DND-41 (cell line): ENCODE results near the gene MIP.
"Not testable (repeated sequence)": the region's sequence is repeated elsewhere in the genome, so short reads cannot be mapped to it uniquely, and the experiment has no call there.

Source experiments
- ATAC-seq: fragments of 200-7000 bp; cut with Tn5 transposase; 3 replicates; pipeline ENCODE4 v1.9.1; 2021; ENCODE audit warnings: low read depth; ENCODE audit not compliant: insufficient read depth
- DNase-seq: peaks from one replicate; pipeline ENCODE4 v3.0.0-alpha.2; 2020
- H2AFZ ChIP-seq: 2 replicates; pipeline ENCODE4 v1.6.0; 2012; ENCODE audit warnings: low read depth, low read length
- H3K27ac ChIP-seq: 2 replicates; pipeline ENCODE4 v1.5.1; 2012; ENCODE audit warnings: low read length, inconsistent platforms
- H3K27me3 ChIP-seq: fragments of 200-600 bp; sonication (generic); 2 replicates; pipeline ENCODE4 v1.6.0; 2012; ENCODE audit warnings: low read length, mild to moderate bottlenecking, inconsistent platforms; ENCODE audit not compliant: insufficient read depth, poor library complexity
- H3K36me3 ChIP-seq: 2 replicates; pipeline ENCODE4 v1.5.1; 2012; ENCODE audit warnings: low read length, inconsistent platforms; ENCODE audit not compliant: insufficient read depth
- H3K4me1 ChIP-seq: 2 replicates; pipeline ENCODE4 v1.5.1; 2012; ENCODE audit warnings: mild to moderate bottlenecking, low read length; ENCODE audit not compliant: insufficient read depth
- H3K4me2 ChIP-seq: 2 replicates; pipeline ENCODE4 v1.6.0; 2012; ENCODE audit warnings: mild to moderate bottlenecking, moderate library complexity, low read length, inconsistent platforms; ENCODE audit not compliant: insufficient read depth
- H3K4me3 ChIP-seq, 2 experiments: fragments of 200-600 bp in 1 of 2; shearing (Covaris generic) in 1 of 2; 2 replicates each; pipeline ENCODE4 v1.5.1; 2012 to 2016; ENCODE audit warnings: inconsistent platforms in 2 of 2, low read length in 2 of 2, mild to moderate bottlenecking in 2 of 2, low read depth in 1 of 2, moderate library complexity in 1 of 2
- H3K79me2 ChIP-seq: 2 replicates; pipeline ENCODE4 v1.6.0; 2012; ENCODE audit warnings: low read length, inconsistent platforms; ENCODE audit not compliant: insufficient read depth
- H3K9ac ChIP-seq: 2 replicates; pipeline ENCODE4 v1.6.0; 2012; ENCODE audit warnings: low read depth, mild to moderate bottlenecking, inconsistent platforms, low read length, moderate library complexity
- H3K9me3 ChIP-seq: 2 replicates; pipeline ENCODE4 v1.5.1; 2012; ENCODE audit warnings: low read length, moderate library complexity, mild to moderate bottlenecking, inconsistent platforms; ENCODE audit not compliant: insufficient read depth, severe bottlenecking
- H4K20me1 ChIP-seq: 2 replicates; pipeline ENCODE4 v1.6.0; 2012; ENCODE audit warnings: low read length; ENCODE audit not compliant: insufficient read depth
- CTCF ChIP-seq: IDR thresholded peaks from 2 replicates; pipeline ENCODE4 v1.5.1; 2012; ENCODE audit warnings: borderline replicate concordance, low read length, moderate library complexity, mild to moderate bottlenecking; ENCODE audit not compliant: poor library complexity, severe bottlenecking; ENCODE audit errors: extremely low read depth
- EZH2 ChIP-seq: IDR thresholded peaks from 3 replicates; pipeline ENCODE4 v1.6.1; 2012; ENCODE audit warnings: borderline replicate concordance, low read depth, mild to moderate bottlenecking, moderate library complexity, low read length, inconsistent platforms; ENCODE audit not compliant: severe bottlenecking

The MIP gene

GRCh38 chr12:56448860-56449621, 5.4 kb downstream of the MIP start, which contains the start of gene TIMELESS:
TSS of gene TIMELESS (minus strand) at chr12:56449426. CDS start at chr12:56434170, 15,256 bp downstream.
- no peaks in the 10 kb centered on the region for H3K27me3 ChIP-seq
- H3K9ac ChIP-seq: peak within 1 kb of the TSS; percentile 81
- H3K4me1 ChIP-seq: peaks cover 26% of the 10 kb centered on the region
- peak; percentile 92 for DNase-seq
- peak; percentile 96 for ATAC-seq
- peak within 1 kb of the TSS; percentile 78 for H2AFZ ChIP-seq
- no peaks in the 10 kb centered on the region for H3K9me3 ChIP-seq
- peak within 1 kb of the TSS; percentile 48 to 63 for H3K4me3 ChIP-seq
- peaks cover 44% of the 10 kb centered on the region for H3K79me2 ChIP-seq
- H3K27ac ChIP-seq: peak within 1 kb of the TSS; percentile 87
- H3K4me2 ChIP-seq: peak within 1 kb of the TSS; percentile 66
- H4K20me1 ChIP-seq: no peaks in the 10 kb centered on the region
- peaks cover 14% of the 10 kb centered on the region; the same call in 1 of the 2 replicates for H3K36me3 ChIP-seq
- peak; percentile 1 for TF ChIP-seq CTCF
- no peak for TF ChIP-seq EZH2

GRCh38 chr12:56443208-56443607, 11.2 kb downstream of the MIP start:
- not testable (repeated sequence) for H3K4me2 ChIP-seq, H4K20me1 ChIP-seq, H3K27ac ChIP-seq, H3K9me3 ChIP-seq, H2AFZ ChIP-seq, H3K4me3 ChIP-seq, DNase-seq, H3K27me3 ChIP-seq, ATAC-seq, H3K9ac ChIP-seq
- Histone ChIP-seq H3K36me3 (peaks cover 16% of the 10 kb centered on the region; the same call in 1 of the 2 replicates), H3K79me2 (peaks cover 94% of the 10 kb centered on the region), H3K4me1 (peaks cover 14% of the 10 kb centered on the region)

GRCh38 chr12:56437430-56438176, 16.9 kb downstream of the MIP start:
- Histone ChIP-seq H3K36me3 (peaks cover 22% of the 10 kb centered on the region), H3K79me2 (peaks cover 94% of the 10 kb centered on the region), H4K20me1 (peaks cover 25% of the 10 kb centered on the region; the same call in 1 of the 2 replicates), H3K9ac (no peak overlapping the region), H2AFZ (no peak overlapping the region), H3K4me2 (no peak overlapping the region), H3K27me3 (no peaks in the 10 kb centered on the region), H3K4me3 (no peak overlapping the region), H3K9me3 (no peaks in the 10 kb centered on the region), H3K27ac (no peak overlapping the region), H3K4me1 (no peaks in the 10 kb centered on the region)
- no peak for TF ChIP-seq EZH2
- TF ChIP-seq CTCF: no peak
- no peak for ATAC-seq
- no peak for DNase-seq

- ATAC-seq (no peak), DNase-seq (no peak)
Observed at GRCh38 chr12:56434828-56435227, 19.6 kb downstream of the MIP start.

More at GRCh38 chr12:56434828-56435227, 19.6 kb downstream of the MIP start:
- no peak overlapping the region for H3K4me2 ChIP-seq
- H3K9me3 ChIP-seq: no peaks in the 10 kb centered on the region
- H2AFZ ChIP-seq: no peak overlapping the region
- no peaks in the 10 kb centered on the region for H3K27me3 ChIP-seq
- H3K9ac ChIP-seq: no peak overlapping the region
- H3K79me2 ChIP-seq: peaks cover 67% of the 10 kb centered on the region
- peaks cover 47% of the 10 kb centered on the region for H3K36me3 ChIP-seq
- H4K20me1 ChIP-seq: peaks cover 25% of the 10 kb centered on the region; the same call in 1 of the 2 replicates
- no peak overlapping the region for H3K4me3 ChIP-seq
- TF ChIP-seq CTCF (no peak), EZH2 (no peak)
- no peak overlapping the region for H3K27ac ChIP-seq
- no peaks in the 10 kb centered on the region for H3K4me1 ChIP-seq
